NT2/D1 (cell line): Measurements from ENCODE around the gene UGT1A6.

Source experiments
- SUZ12 ChIP-seq: IDR thresholded peaks from 2 replicates; pipeline ENCODE4 v1.6.1; 2011; ENCODE audit not compliant: insufficient read length, insufficient read depth; ENCODE audit errors: extremely low read depth
- YY1 ChIP-seq: IDR thresholded peaks from 2 replicates; pipeline ENCODE4 v1.6.1; 2011; ENCODE audit not compliant: insufficient read length, insufficient read depth
- ZNF274 ChIP-seq: IDR thresholded peaks from 2 replicates; pipeline ENCODE4 v1.6.1; 2011; ENCODE audit warnings: mild to moderate bottlenecking, low read depth, low read length

GRCh38 chr2:233706720-233707119 lies 14.0 kb downstream of the UGT1A6 start:
- TF ChIP-seq YY1 (no peak), ZNF274 (no peak), SUZ12 (no peak)
